Measurements from ENCODE around the gene TMED10. TPM values are rescaled to one million over a fixed set of nuclear protein-coding genes. Genes with fewer than 3 reads are reported as not detected.
A peak's percentile ranks its signal among the peaks of the same experiment; 100 is the strongest.

TMED10 gene
- total and polyA plus RNA-seq, 2 of the 13 experiments (the other 11 are each of a cell fraction or from before 2014, with no cell fraction given): 311 to 377 TPM

DNA sequence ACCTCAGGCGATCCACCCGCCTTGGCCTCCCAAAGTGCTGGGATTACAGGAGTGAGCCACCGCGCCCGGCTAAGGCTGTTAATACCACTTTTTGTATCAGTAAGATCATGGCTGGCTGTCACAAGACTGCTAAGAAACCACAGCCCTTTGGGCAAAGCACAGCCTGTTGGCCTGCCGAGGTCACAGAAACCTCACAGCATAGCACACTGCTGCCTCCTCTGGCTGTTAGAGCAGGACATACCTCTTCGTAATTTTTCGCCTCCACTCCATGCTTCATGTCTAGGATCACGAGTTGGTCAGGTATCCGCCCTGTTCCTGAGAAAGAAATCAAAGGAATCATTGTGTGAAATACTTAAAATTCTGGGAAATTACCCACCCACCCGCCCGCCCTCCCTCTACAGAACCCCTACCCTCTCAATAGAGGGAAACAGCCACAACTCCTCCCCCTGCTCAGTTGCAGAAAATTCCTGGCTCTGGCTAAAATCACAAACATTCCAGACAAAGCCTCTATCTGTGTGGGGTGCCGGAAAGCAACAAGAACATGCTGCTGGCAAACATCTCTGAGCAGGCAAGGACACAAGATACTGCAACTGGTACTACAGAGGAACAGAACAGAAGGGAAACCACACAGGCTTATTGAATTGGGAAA, 28.9 kb downstream of the TMED10 start (continued):
- peak; percentile 54 for TF ChIP-seq POLR2G (IDR thresholded peaks at IDR 0.05; ENCODE audit: low read depth, low read length)
- TF ChIP-seq, protein P1, sequence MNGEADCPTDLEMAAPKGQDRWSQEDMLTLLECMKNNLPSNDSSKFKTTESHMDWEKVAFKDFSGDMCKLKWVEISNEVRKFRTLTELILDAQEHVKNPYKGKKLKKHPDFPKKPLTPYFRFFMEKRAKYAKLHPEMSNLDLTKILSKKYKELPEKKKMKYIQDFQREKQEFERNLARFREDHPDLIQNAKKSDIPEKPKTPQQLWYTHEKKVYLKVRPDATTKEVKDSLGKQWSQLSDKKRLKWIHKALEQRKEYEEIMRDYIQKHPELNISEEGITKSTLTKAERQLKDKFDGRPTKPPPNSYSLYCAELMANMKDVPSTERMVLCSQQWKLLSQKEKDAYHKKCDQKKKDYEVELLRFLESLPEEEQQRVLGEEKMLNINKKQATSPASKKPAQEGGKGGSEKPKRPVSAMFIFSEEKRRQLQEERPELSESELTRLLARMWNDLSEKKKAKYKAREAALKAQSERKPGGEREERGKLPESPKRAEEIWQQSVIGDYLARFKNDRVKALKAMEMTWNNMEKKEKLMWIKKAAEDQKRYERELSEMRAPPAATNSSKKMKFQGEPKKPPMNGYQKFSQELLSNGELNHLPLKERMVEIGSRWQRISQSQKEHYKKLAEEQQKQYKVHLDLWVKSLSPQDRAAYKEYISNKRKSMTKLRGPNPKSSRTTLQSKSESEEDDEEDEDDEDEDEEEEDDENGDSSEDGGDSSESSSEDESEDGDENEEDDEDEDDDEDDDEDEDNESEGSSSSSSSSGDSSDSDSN (CRISPR knock-in tag; IDR thresholded peaks at IDR 0.05): peak; percentile 30; the same call in 1 of the 2 replicates
- no peak for TF ChIP-seq SRSF1 (optimal IDR thresholded peaks at IDR 0.05; ENCODE audit: low read depth, low read length)
- no peak for TF ChIP-seq SALL2 (CRISPR knock-in tag; IDR thresholded peaks at IDR 0.05)
- no peak for TF ChIP-seq ZNF17 (CRISPR knock-in tag; IDR thresholded peaks at IDR 0.05)
- TF ChIP-seq, protein P2, sequence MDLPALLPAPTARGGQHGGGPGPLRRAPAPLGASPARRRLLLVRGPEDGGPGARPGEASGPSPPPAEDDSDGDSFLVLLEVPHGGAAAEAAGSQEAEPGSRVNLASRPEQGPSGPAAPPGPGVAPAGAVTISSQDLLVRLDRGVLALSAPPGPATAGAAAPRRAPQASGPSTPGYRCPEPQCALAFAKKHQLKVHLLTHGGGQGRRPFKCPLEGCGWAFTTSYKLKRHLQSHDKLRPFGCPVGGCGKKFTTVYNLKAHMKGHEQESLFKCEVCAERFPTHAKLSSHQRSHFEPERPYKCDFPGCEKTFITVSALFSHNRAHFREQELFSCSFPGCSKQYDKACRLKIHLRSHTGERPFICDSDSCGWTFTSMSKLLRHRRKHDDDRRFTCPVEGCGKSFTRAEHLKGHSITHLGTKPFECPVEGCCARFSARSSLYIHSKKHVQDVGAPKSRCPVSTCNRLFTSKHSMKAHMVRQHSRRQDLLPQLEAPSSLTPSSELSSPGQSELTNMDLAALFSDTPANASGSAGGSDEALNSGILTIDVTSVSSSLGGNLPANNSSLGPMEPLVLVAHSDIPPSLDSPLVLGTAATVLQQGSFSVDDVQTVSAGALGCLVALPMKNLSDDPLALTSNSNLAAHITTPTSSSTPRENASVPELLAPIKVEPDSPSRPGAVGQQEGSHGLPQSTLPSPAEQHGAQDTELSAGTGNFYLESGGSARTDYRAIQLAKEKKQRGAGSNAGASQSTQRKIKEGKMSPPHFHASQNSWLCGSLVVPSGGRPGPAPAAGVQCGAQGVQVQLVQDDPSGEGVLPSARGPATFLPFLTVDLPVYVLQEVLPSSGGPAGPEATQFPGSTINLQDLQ (CRISPR knock-in tag; IDR thresholded peaks at IDR 0.05): no peak
- TF ChIP-seq SALL1 (CRISPR knock-in tag; IDR thresholded peaks at IDR 0.05): peak; percentile 50; the same call in 1 of the 2 replicates
- TF ChIP-seq, protein P3, sequence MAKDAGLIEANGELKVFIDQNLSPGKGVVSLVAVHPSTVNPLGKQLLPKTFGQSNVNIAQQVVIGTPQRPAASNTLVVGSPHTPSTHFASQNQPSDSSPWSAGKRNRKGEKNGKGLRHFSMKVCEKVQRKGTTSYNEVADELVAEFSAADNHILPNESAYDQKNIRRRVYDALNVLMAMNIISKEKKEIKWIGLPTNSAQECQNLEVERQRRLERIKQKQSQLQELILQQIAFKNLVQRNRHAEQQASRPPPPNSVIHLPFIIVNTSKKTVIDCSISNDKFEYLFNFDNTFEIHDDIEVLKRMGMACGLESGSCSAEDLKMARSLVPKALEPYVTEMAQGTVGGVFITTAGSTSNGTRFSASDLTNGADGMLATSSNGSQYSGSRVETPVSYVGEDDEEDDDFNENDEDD (CRISPR knock-in tag; IDR thresholded peaks at IDR 0.05; ENCODE audit: borderline replicate concordance): no peak
- TF ChIP-seq, protein P4, sequence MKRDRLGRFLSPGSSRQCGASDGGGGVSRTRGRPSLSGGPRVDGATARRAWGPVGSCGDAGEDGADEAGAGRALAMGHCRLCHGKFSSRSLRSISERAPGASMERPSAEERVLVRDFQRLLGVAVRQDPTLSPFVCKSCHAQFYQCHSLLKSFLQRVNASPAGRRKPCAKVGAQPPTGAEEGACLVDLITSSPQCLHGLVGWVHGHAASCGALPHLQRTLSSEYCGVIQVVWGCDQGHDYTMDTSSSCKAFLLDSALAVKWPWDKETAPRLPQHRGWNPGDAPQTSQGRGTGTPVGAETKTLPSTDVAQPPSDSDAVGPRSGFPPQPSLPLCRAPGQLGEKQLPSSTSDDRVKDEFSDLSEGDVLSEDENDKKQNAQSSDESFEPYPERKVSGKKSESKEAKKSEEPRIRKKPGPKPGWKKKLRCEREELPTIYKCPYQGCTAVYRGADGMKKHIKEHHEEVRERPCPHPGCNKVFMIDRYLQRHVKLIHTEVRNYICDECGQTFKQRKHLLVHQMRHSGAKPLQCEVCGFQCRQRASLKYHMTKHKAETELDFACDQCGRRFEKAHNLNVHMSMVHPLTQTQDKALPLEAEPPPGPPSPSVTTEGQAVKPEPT (CRISPR knock-in tag; IDR thresholded peaks at IDR 0.05; ENCODE audit: low read depth): no peak
- TF ChIP-seq ZNF616 (CRISPR knock-in tag; IDR thresholded peaks at IDR 0.05; ENCODE audit: low read depth): no peak
- no peak for TF ChIP-seq PTBP1 (IDR thresholded peaks at IDR 0.05; ENCODE audit: low read depth, low read length, poor library complexity, severe bottlenecking)
- TF ChIP-seq GZF1 (CRISPR knock-in tag; IDR thresholded peaks at IDR 0.05): no peak
- TF ChIP-seq MTA3 (CRISPR knock-in tag; IDR thresholded peaks at IDR 0.05): no peak
- TF ChIP-seq CREB1 (IDR thresholded peaks at IDR 0.05): no peak
- TF ChIP-seq CREB1 (CRISPR knock-in tag; IDR thresholded peaks at IDR 0.05): no peak
- TF ChIP-seq ZNF383 (CRISPR knock-in tag; IDR thresholded peaks at IDR 0.05; ENCODE audit: borderline replicate concordance): no peak
- no peak for TF ChIP-seq ZNF747 (CRISPR knock-in tag; IDR thresholded peaks at IDR 0.05; ENCODE audit: borderline replicate concordance)
- TF ChIP-seq ZNF772 (CRISPR knock-in tag; IDR thresholded peaks at IDR 0.05): no peak
- TF ChIP-seq DR1 (CRISPR knock-in tag; IDR thresholded peaks at IDR 0.05): no peak
- no peak for TF ChIP-seq IKZF4 (CRISPR knock-in tag; IDR thresholded peaks at IDR 0.05; ENCODE audit: borderline replicate concordance, low read depth, not compliant biosample characterization)
- no peak for TF ChIP-seq PAWR (CRISPR knock-in tag; IDR thresholded peaks at IDR 0.05; ENCODE audit: borderline replicate concordance)
- TF ChIP-seq ZNF619 (CRISPR knock-in tag; IDR thresholded peaks at IDR 0.05): no peak
